ENCODE measurements around the gene SLF1.

DNA sequence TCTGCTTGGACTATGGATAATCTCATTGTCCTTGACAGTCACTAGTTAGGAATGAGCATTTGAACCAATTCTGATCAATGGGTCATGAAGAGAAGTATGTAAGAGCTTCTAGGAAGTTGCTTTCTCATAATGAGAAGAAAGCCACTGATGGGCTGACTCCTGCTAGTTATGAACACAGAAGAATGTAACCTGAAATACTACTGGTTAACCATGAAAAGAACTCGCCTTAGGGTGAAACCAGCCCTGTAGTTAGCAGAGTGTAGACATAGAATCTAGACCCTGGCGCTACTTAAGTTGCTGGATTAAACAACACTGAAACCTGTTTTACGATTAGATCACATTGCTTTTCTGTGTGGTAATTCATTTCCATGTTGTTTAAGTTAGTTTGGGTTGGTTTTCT, 26.6 kb downstream of the SLF1 start:
- TF ChIP-seq, protein P1, sequence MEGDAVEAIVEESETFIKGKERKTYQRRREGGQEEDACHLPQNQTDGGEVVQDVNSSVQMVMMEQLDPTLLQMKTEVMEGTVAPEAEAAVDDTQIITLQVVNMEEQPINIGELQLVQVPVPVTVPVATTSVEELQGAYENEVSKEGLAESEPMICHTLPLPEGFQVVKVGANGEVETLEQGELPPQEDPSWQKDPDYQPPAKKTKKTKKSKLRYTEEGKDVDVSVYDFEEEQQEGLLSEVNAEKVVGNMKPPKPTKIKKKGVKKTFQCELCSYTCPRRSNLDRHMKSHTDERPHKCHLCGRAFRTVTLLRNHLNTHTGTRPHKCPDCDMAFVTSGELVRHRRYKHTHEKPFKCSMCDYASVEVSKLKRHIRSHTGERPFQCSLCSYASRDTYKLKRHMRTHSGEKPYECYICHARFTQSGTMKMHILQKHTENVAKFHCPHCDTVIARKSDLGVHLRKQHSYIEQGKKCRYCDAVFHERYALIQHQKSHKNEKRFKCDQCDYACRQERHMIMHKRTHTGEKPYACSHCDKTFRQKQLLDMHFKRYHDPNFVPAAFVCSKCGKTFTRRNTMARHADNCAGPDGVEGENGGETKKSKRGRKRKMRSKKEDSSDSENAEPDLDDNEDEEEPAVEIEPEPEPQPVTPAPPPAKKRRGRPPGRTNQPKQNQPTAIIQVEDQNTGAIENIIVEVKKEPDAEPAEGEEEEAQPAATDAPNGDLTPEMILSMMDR (IDR thresholded peaks at IDR 0.05) = no peak
- TF ChIP-seq POLR2A (IDR thresholded peaks at IDR 0.05) = no peak

Data from right lobe of liver (tissue), 4 donors.